Body of pancreas (tissue), 4 donors: ENCODE results near the gene SENP3. TPM values are rescaled to one million over a fixed set of nuclear protein-coding genes. Genes with fewer than 3 reads are reported as not detected.
A peak's percentile ranks its signal among the peaks of the same experiment; 100 is the strongest.

ENCODE experiments used
- ATAC-seq: fragments of 150-250 bp; one replicate; pipeline ENCODE4 v1.9.1; 2016
- DNase-seq, 4 donors: peaks; one replicate each; pipeline ENCODE4 v3.0.0-alpha.2; 2019
- H3K27ac ChIP-seq, 4 donors: fragments of 200-600 bp; sonication (generic); 1 replicate in 3 of 4; 2 replicates in 1 of 4; pipeline versions ENCODE4 v1.5.1 to v1.6.1; 2016 to 2019; ENCODE audit warnings: mild to moderate bottlenecking in 1 of 4, mixed read lengths in 1 of 4, moderate library complexity in 1 of 4
- H3K27me3 ChIP-seq, 2 donors: fragments of 200-600 bp; sonication (generic); one replicate each; pipeline ENCODE4 v1.6.0; 2016; ENCODE audit warnings: mild to moderate bottlenecking in 1 of 2
- H3K36me3 ChIP-seq, 2 donors: fragments of 200-600 bp; sonication (generic); replicated peaks in 1 of 2; 2 replicates each; pipeline ENCODE4 v1.5.1; 2016; ENCODE audit warnings: low read depth in 2 of 2; ENCODE audit not compliant: insufficient read depth in 1 of 2
- H3K4me1 ChIP-seq: fragments of 200-600 bp; sonication (generic); one replicate; pipeline ENCODE4 v1.6.0; 2016
- H3K4me3 ChIP-seq, 2 donors: fragments of 200-600 bp; sonication (generic); 1 replicate in 1 of 2; 2 replicates in 1 of 2; pipeline ENCODE4 v1.5.1; 2016 to 2019
- H3K9me3 ChIP-seq, 3 donors: fragments of 200-600 bp; sonication (generic); 1 replicate in 2 of 3; 2 replicates in 1 of 3; pipeline ENCODE4 v1.5.1; 2016
- CTCF ChIP-seq, 7 experiments: fragments of 450-650 bp in 4 of 7; fragments of 200-600 bp in 3 of 7; sonication (generic) in 3 of 7; IDR thresholded peaks; one replicate each; pipeline ENCODE4 v1.5.1; 2016 to 2019; ENCODE audit warnings: antibody characterized with exemption in 7 of 7
- POLR2A ChIP-seq, 3 donors: fragments of 450-650 bp; IDR thresholded peaks; one replicate each; pipeline ENCODE4 v1.6.1; 2016; ENCODE audit warnings: antibody characterized with exemption in 3 of 3, mild to moderate bottlenecking in 2 of 3
- WGBS, 2 donors: methylation state at CpG; one replicate each; pipeline ENCODE4 v1.1.5; 2017; 5-methylcytosine and 5-hydroxymethylcytosine counted together
- intact Hi-C: fragments of 100-400 bp; cut with DNase I; formaldehyde crosslinking; loops from one replicate; pipeline ENCODE4 v1.15.1; 2023
- total RNA-seq, 2 donors: library from RNA; depleted of rRNA; stranded (reverse); fragments of >200 nt; gene quantifications; one replicate each; pipeline ENCODE4 v1.1.0, GENCODE V29; 2016

The SENP3 gene
- total RNA-seq, 2 donors from 2014 or later = 25.7 to 28.0 TPM

- Histone ChIP-seq H3K4me1 (peaks cover 17% of the 10 kb centered on the region), H3K4me3 (peak within 1 kb of the TSS; percentile 36 to 81), H3K27me3 (no peaks in the 10 kb centered on the region), H3K9me3 (no peaks in the 10 kb centered on the region), H3K27ac (peak within 1 kb of the TSS; percentile 62 to 86 (median 74)), H3K36me3 (no peaks in the 10 kb centered on the region)
- peak; percentile 61 to 73 (median 68) for DNase-seq
- peak; percentile 87 for ATAC-seq
- peak in 2 of 3 donors; percentile 48 to 51 for TF ChIP-seq POLR2A (IDR thresholded peaks at IDR 0.05)
- TF ChIP-seq CTCF (IDR thresholded peaks at IDR 0.05) = peak in 6 of 7 experiments; percentile 5 to 38 (median 30)
- intact Hi-C loops = no loop called here
- 1 to 8% methylated on average over 2 to 36 of the region's 65 CpGs for WGBS, 2 donors
Measured at GRCh38 chr17:7548585-7549400, 12.9 kb upstream of the SENP3 start, which contains the start of gene TNFSF12. Gene TNFSF12 (plus strand): TSS chr17:7549058. CDS start chr17:7549154, 96 bp downstream.

GRCh38 chr17:7549401-7550055, 12.2 kb upstream of the SENP3 start:
- ATAC-seq (peak; percentile 69), DNase-seq (peak in 3 of 4 donors; percentile 24 to 39 (median 37))
- intact Hi-C loops = no loop called here
- H3K9me3 ChIP-seq = no peaks in the 10 kb centered on the region
- H3K4me3 ChIP-seq = peak overlapping the region; percentile 36 to 81
- WGBS, 2 donors = 30 to 49% methylated on average over 14 to 20 of the region's 20 CpGs
- no peak for TF ChIP-seq CTCF (IDR thresholded peaks at IDR 0.05)
- TF ChIP-seq POLR2A (IDR thresholded peaks at IDR 0.05) = no peak
- H3K27ac ChIP-seq = peak overlapping the region; percentile 62 to 86 (median 74)
- peaks cover 17% of the 10 kb centered on the region for H3K4me1 ChIP-seq
- no peaks in the 10 kb centered on the region for H3K27me3 ChIP-seq
- H3K36me3 ChIP-seq = no peaks in the 10 kb centered on the region

GRCh38 chr17:7550344-7550743, 11.4 kb upstream of the SENP3 start:
- Histone ChIP-seq H3K4me1 (peaks cover 17% of the 10 kb centered on the region), H3K9me3 (no peaks in the 10 kb centered on the region), H3K27ac (no peak overlapping the region), H3K36me3 (no peaks in the 10 kb centered on the region), H3K4me3 (no peak overlapping the region), H3K27me3 (no peaks in the 10 kb centered on the region)
- intact Hi-C loops = no loop called here
- DNase-seq = no peak
- 64 to 66% methylated on average over 5 to 6 of the region's 6 CpGs for WGBS, 2 donors
- ATAC-seq = no peak
- no peak for TF ChIP-seq POLR2A (IDR thresholded peaks at IDR 0.05)
- no peak for TF ChIP-seq CTCF (IDR thresholded peaks at IDR 0.05)

GRCh38 chr17:7551396-7551795, 10.3 kb upstream of the SENP3 start:
- H3K27ac ChIP-seq = no peak overlapping the region
- H3K4me3 ChIP-seq = no peak overlapping the region
- H3K9me3 ChIP-seq = no peaks in the 10 kb centered on the region
- DNase-seq (no peak), ATAC-seq (no peak)
- intact Hi-C loops = no loop called here
- H3K4me1 ChIP-seq = peaks cover 17% of the 10 kb centered on the region
- H3K27me3 ChIP-seq = no peaks in the 10 kb centered on the region
- WGBS, 2 donors = 86 to 92% methylated on average over 4 of the region's 4 CpGs
- no peak for TF ChIP-seq CTCF (IDR thresholded peaks at IDR 0.05)
- H3K36me3 ChIP-seq = no peaks in the 10 kb centered on the region
